ENCODE results near the gene FNIP2. TPM values are rescaled to one million over a fixed set of nuclear protein-coding genes. Genes with fewer than 3 reads are reported as not detected.
A peak's percentile ranks its signal among the peaks of the same experiment; 100 is the strongest.

Gene FNIP2
- total RNA-seq, 1 donor from 2014 or later: 36.5 TPM

DNA sequence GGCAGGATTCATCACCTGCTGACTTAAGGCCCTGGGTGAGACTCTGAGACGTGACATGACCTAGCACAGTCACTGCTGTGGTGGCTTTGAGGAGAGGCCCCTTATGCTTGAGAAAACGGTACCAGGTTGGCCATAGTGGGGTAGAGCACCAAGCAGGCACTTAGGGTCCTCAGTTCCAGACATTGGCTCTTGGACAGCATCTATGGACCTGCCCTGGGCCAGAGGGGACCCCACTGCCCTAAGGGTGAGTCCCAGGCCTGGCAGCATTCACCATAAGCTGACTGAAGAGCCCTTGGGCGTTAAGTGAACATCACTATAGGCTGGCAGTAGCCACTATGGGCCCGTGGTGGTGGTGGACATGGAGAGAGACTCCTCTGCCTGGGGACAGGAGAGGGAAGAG lies 78.7 kb downstream of the FNIP2 start:
- TF ChIP-seq, protein P1, sequence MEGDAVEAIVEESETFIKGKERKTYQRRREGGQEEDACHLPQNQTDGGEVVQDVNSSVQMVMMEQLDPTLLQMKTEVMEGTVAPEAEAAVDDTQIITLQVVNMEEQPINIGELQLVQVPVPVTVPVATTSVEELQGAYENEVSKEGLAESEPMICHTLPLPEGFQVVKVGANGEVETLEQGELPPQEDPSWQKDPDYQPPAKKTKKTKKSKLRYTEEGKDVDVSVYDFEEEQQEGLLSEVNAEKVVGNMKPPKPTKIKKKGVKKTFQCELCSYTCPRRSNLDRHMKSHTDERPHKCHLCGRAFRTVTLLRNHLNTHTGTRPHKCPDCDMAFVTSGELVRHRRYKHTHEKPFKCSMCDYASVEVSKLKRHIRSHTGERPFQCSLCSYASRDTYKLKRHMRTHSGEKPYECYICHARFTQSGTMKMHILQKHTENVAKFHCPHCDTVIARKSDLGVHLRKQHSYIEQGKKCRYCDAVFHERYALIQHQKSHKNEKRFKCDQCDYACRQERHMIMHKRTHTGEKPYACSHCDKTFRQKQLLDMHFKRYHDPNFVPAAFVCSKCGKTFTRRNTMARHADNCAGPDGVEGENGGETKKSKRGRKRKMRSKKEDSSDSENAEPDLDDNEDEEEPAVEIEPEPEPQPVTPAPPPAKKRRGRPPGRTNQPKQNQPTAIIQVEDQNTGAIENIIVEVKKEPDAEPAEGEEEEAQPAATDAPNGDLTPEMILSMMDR (conservative IDR thresholded peaks at IDR 0.05): no peak
- Mint-ChIP-seq H3K36me3 (peaks cover 14% of the 10 kb centered on the region), H3K27me3 (no peaks in the 10 kb centered on the region), H3K4me3 (no peak overlapping the region), H3K4me1 (ENCODE audit: unreplicated experiment) (peaks cover 8% of the 10 kb centered on the region), H3K9me3 (no peaks in the 10 kb centered on the region), H3K27ac (no peak overlapping the region)
- DNase-seq (ENCODE audit: extremely low spot score, unreplicated experiment): no peak

DNA sequence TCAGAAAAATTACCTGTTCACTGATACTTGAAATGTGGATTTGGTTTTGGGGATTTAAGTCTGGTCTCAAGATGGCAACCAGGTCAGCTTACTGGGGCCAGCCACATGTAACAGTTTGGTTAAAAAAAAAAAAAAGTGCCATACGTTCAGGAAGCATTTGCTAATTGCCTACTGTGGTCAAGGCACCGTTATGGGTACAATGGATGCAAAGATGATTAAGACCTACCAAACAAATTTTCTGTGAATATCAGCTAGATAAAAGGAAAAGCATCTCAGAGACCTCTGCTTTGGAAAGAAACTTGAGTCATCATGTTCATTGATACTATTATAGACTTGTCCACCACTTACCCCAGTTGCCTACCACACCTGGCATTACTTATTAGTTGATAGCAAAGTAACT lies 80.9 kb downstream of the FNIP2 start:
- Mint-ChIP-seq H3K27me3 (no peaks in the 10 kb centered on the region), H3K36me3 (peaks cover 5% of the 10 kb centered on the region), H3K9me3 (no peaks in the 10 kb centered on the region), H3K4me1 (ENCODE audit: unreplicated experiment) (peaks cover 10% of the 10 kb centered on the region), H3K4me3 (no peak overlapping the region), H3K27ac (no peak overlapping the region)
- no peak for DNase-seq (ENCODE audit: extremely low spot score, unreplicated experiment)
- TF ChIP-seq, protein P1 (conservative IDR thresholded peaks at IDR 0.05): no peak

DNA sequence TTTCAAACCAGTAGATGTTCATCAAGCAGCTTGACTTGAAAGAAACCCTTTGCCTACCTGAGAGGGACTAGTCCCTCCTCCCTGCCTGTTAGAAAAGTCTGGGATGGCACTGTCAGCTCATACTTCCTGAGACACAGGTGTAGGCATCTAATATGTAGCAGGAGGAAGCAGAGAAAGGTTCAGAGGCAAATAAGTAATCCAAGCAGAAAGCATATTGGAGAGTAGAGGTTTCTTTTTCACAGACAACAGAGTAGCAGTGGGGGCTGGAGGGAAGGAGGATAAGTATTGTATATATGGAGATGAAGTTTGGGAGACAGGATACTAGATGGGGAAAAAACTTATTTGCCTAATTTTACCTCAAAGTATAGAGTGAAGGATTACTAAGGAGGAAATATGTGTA lies 81.5 kb downstream of the FNIP2 start:
- peaks cover 5% of the 10 kb centered on the region for H3K36me3 Mint-ChIP-seq
- H3K4me3 Mint-ChIP-seq: no peak overlapping the region
- H3K27me3 Mint-ChIP-seq: no peaks in the 10 kb centered on the region
- H3K9me3 Mint-ChIP-seq: no peaks in the 10 kb centered on the region
- peak overlapping the region; percentile 17 for H3K27ac Mint-ChIP-seq
- no peak for DNase-seq (ENCODE audit: extremely low spot score, unreplicated experiment)
- H3K4me1 Mint-ChIP-seq (ENCODE audit: unreplicated experiment): peaks cover 14% of the 10 kb centered on the region
- TF ChIP-seq, protein P1 (conservative IDR thresholded peaks at IDR 0.05): no peak

DNA sequence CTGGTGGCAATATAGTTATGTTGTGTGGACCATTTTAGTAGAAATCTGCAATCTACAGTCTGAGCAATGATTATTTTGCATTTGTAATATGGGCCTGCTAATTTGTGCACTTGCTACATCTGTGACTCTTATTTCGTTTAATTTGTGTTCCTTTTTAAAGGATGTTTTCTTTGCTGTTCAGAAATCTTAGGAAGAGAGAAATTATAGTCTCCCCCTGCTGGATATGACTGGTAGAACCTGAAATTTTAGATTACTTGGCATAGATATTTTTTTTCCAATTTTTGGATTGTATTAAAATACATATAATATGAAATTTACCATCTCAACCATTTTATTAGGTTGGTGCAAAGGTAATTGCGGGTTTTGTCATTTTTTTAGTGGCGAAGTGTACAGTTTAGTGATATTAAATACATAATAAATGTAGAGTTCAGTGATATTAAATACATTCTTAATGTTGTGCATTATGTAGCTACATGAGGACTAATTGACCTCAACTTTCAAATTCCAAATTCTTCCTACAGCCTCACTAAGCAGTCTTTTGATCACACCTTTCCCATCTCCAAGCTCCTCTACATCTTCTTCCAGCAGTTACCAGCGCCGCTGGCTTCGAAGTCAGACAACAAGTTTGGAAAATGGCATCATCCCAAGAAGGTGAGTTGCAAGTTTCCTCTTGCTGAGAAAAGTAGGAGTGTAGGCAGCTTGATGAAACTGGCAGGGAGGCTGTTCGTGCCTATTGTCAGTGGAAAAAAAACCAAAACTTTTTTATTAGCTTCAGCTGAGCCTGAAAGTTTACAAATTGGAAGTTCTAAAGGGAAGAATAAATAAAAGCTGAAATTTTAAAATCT lies 82.2 kb downstream of the FNIP2 start:
- Mint-ChIP-seq H3K27me3 (no peaks in the 10 kb centered on the region), H3K36me3 (peaks cover 5% of the 10 kb centered on the region), H3K27ac (peak overlapping the region; percentile 17), H3K4me1 (ENCODE audit: unreplicated experiment) (peaks cover 14% of the 10 kb centered on the region), H3K4me3 (no peak overlapping the region), H3K9me3 (no peaks in the 10 kb centered on the region)
- no peak for DNase-seq (ENCODE audit: extremely low spot score, unreplicated experiment)
- TF ChIP-seq, protein P1 (conservative IDR thresholded peaks at IDR 0.05): peak; percentile 87

DNA sequence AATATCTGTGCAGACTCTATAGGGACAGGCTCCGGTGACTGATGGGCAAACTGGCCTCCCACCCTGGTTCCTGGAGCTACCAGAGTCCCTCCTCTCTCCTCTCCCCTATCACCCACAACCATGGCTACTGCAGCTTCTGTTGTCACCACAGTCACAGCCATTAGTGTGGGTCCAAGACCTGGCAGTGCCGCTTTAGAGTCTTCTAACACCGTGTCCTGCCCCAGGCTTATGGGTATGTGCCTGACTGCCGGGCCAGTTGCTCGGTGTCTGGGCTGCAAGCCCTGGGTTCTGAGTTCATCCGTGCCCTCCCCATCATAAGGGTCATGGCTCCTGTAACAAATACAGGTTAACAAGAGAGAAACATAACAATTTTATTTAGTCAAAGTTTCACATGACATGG lies 85.4 kb downstream of the FNIP2 start:
- Mint-ChIP-seq H3K36me3 (no peaks in the 10 kb centered on the region), H3K27me3 (no peaks in the 10 kb centered on the region), H3K4me1 (ENCODE audit: unreplicated experiment) (peaks cover 14% of the 10 kb centered on the region), H3K9me3 (no peaks in the 10 kb centered on the region), H3K27ac (no peak overlapping the region), H3K4me3 (no peak overlapping the region)
- no peak for DNase-seq (ENCODE audit: extremely low spot score, unreplicated experiment)
- TF ChIP-seq, protein P1 (conservative IDR thresholded peaks at IDR 0.05): no peak

Measured in type B pancreatic cell (in vitro differentiated cells).